SU-DHL-6 (cell line): ENCODE measurements around the gene TOP2A.

ENCODE experiments used
- H2AFZ ChIP-seq: fragments of 200-600 bp; sonication (generic); 2 replicates; pipeline ENCODE4 v1.6.1; 2014; ENCODE audit warnings: low read depth, mild to moderate bottlenecking, moderate library complexity, mixed read lengths, antibody characterized with exemption, low read length; ENCODE audit not compliant: severe bottlenecking
- H3F3A ChIP-seq: fragments of 200-600 bp; shearing (Covaris generic); 2 replicates; pipeline ENCODE4 v1.6.0; 2016; ENCODE audit warnings: antibody characterized with exemption, mild to moderate bottlenecking; ENCODE audit not compliant: insufficient read depth
- H3K27ac ChIP-seq: fragments of 200-600 bp; sonication (generic); 2 replicates; pipeline ENCODE4 v1.5.1; 2016; ENCODE audit warnings: low read depth, mild to moderate bottlenecking, low read length, moderate library complexity, mixed read lengths
- H3K27me3 ChIP-seq: fragments of 200-600 bp; sonication (generic), shearing (Covaris generic); 2 replicates; pipeline ENCODE4 v1.6.0; 2014; ENCODE audit warnings: mild to moderate bottlenecking, low read length
- H3K36me3 ChIP-seq: fragments of 200-600 bp; sonication (generic); 2 replicates; pipeline ENCODE4 v1.6.1; 2014; ENCODE audit warnings: mild to moderate bottlenecking, low read length, mixed read lengths
- H3K4me2 ChIP-seq: fragments of 300-600, 200-600 bp; shearing (Covaris generic), sonication (generic); 2 replicates; pipeline ENCODE4 v1.6.0; 2014; ENCODE audit warnings: low read length, low read depth, mild to moderate bottlenecking; ENCODE audit not compliant: poor library complexity, severe bottlenecking
- H3K4me3 ChIP-seq: fragments of 200-600 bp; sonication (generic); 2 replicates; pipeline ENCODE4 v1.5.1; 2014; ENCODE audit warnings: antibody characterized with exemption, low read length, mild to moderate bottlenecking, mixed read lengths; ENCODE audit not compliant: insufficient read depth, poor library complexity, severe bottlenecking
- H3K79me2 ChIP-seq: fragments of 200-600 bp; sonication (generic); 2 replicates; pipeline ENCODE4 v1.6.1; 2014; ENCODE audit warnings: mild to moderate bottlenecking, low read length, moderate library complexity; ENCODE audit not compliant: insufficient read depth
- H3K9ac ChIP-seq: fragments of 200-600 bp; sonication (generic); 2 replicates; pipeline ENCODE4 v1.7.0; 2014; ENCODE audit warnings: mild to moderate bottlenecking, low read length
- H3K9me2 ChIP-seq: fragments of 200-600 bp; sonication (generic); replicated peaks from 2 replicates; pipeline ENCODE4 v1.6.1; 2014; ENCODE audit warnings: low read length; ENCODE audit not compliant: insufficient read depth
- H3K9me3 ChIP-seq: fragments of 200-600 bp; sonication (generic); 2 replicates; pipeline ENCODE4 v1.6.1; 2014; ENCODE audit warnings: low read length, mixed read lengths; ENCODE audit not compliant: insufficient read depth
- H4K20me1 ChIP-seq: fragments of 200-600 bp; sonication (generic); 2 replicates; pipeline ENCODE4 v1.6.1; 2014; ENCODE audit warnings: low read depth, mild to moderate bottlenecking, antibody characterized with exemption, low read length, moderate library complexity, mixed read lengths
- CTCF ChIP-seq: fragments of 200-600 bp; sonication (generic); IDR thresholded peaks from one replicate; pipeline ENCODE4 v1.5.1; 2017; ENCODE audit warnings: antibody characterized with exemption, mild to moderate bottlenecking, low read length, moderate library complexity; ENCODE audit not compliant: insufficient read depth, poor library complexity, severe bottlenecking
- EZH2phosphoT487 ChIP-seq: fragments of 200-600 bp; sonication (generic), shearing (Covaris generic); conservative IDR thresholded peaks from 2 replicates; pipeline ENCODE4 v1.6.1; 2018; ENCODE audit warnings: mild to moderate bottlenecking, antibody characterized with exemption, low read length, moderate library complexity, mixed read lengths

The TOP2A gene

GRCh38 chr17:40448213-40448638 lies 30.5 kb upstream of the TOP2A start:
- no peaks in the 10 kb centered on the region for H3F3A ChIP-seq
- no peak overlapping the region for H3K4me2 ChIP-seq
- H3K27ac ChIP-seq: no peak overlapping the region
- no peaks in the 10 kb centered on the region for H3K9me3 ChIP-seq
- no peaks in the 10 kb centered on the region for H4K20me1 ChIP-seq
- no peak overlapping the region for H2AFZ ChIP-seq
- H3K9ac ChIP-seq: no peak overlapping the region
- H3K4me3 ChIP-seq: no peak overlapping the region
- H3K27me3 ChIP-seq: 0 out of 2 replicates have a peak, but pooled peaks cover 4% of the 10 kb centered on the region
- no peaks in the 10 kb centered on the region for H3K36me3 ChIP-seq
- no peak for TF ChIP-seq EZH2phosphoT487
- TF ChIP-seq CTCF: no peak
- no peaks in the 10 kb centered on the region for H3K79me2 ChIP-seq
- no peaks in the 10 kb centered on the region for H3K9me2 ChIP-seq

DNA sequence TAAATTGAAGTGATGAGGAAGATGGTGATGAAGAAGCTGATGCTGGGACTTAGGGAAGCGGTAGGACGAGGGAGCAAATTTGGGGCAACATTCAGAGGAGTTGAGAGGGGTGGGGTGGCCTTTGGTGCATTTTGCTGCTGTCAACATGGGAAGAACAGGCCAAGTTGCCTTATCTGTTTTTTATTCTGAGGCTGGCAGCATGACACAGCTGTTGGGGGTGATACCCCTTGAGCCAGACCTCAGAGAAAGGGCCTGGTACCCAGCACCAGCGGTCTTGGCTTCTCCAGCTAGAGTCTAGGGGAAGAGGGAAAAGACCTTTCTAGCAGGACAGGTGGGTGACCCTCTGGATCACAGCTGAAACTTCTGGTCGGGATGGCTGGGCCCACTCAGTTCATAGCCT lies 30.1 kb upstream of the TOP2A start:
- Histone ChIP-seq H3K4me3 (no peak overlapping the region), H3K9me3 (no peaks in the 10 kb centered on the region), H3K27ac (no peak overlapping the region), H3K79me2 (no peaks in the 10 kb centered on the region), H3K4me2 (no peak overlapping the region), H3K36me3 (no peaks in the 10 kb centered on the region), H3K9me2 (no peaks in the 10 kb centered on the region), H3K9ac (no peak overlapping the region), H4K20me1 (no peaks in the 10 kb centered on the region), H3F3A (no peaks in the 10 kb centered on the region), H2AFZ (no peak overlapping the region), H3K27me3 (0 out of 2 replicates have a peak, but pooled peaks cover 4% of the 10 kb centered on the region)
- TF ChIP-seq CTCF (no peak), EZH2phosphoT487 (no peak)

GRCh38 chr17:40447148-40447644 lies 29.5 kb upstream of the TOP2A start:
- TF ChIP-seq CTCF (no peak), EZH2phosphoT487 (no peak)
- Histone ChIP-seq H3K9ac (no peak overlapping the region), H3K9me3 (no peaks in the 10 kb centered on the region), H3K4me2 (no peak overlapping the region), H3K27me3 (0 out of 2 replicates have a peak, but pooled peaks cover 4% of the 10 kb centered on the region), H4K20me1 (no peaks in the 10 kb centered on the region), H2AFZ (no peak overlapping the region), H3K27ac (no peak overlapping the region), H3F3A (no peaks in the 10 kb centered on the region), H3K9me2 (no peaks in the 10 kb centered on the region), H3K79me2 (no peaks in the 10 kb centered on the region), H3K4me3 (no peak overlapping the region), H3K36me3 (no peaks in the 10 kb centered on the region)
